PC-9 (cell line): Measurements from ENCODE around the gene RS1.

Experiments
- CTCF ChIP-seq: fragments of 200-600 bp; sonication (generic); conservative IDR thresholded peaks from 2 replicates; pipeline ENCODE4 v1.6.1; 2017; ENCODE audit warnings: mixed run types, antibody characterized with exemption, mild to moderate bottlenecking, moderate library complexity
- EZH2 ChIP-seq: fragments of 200-600 bp; sonication (generic); IDR thresholded peaks from 2 replicates; pipeline ENCODE4 v1.8.0; 2017; ENCODE audit warnings: antibody characterized with exemption, low read depth

- no peak for TF ChIP-seq CTCF
- no peak for TF ChIP-seq EZH2
These were observed 33.5 kb downstream of the RS1 start for GRCh38 chrX:18638398-18638797.
